Smooth muscle cell of the brain vasculature (primary cell): ENCODE results near the gene UNC13C.

Experiments used
- DNase-seq: peaks from one replicate; pipeline ENCODE4 v3.0.0-alpha.2; 2012; ENCODE audit warnings: low read depth, low spot score

Gene UNC13C

DNA sequence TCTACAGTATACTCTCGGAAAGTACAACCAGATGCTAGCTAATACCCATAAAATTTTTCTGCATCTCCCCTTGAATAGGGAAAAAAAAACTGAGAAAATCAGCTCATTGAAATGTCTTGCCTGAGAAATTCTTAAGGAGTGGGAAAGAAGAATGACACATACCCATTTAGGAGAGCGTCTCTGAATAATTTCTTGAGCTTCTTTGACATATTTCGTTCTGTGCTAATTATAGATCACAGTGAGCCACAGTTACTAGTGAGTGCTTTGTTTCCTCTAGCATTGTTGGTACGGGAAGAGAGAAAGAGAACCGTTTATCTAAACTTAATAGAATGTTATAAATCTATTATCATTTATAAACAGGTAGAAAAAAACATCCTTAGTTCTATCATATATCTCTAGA lies 588.4 kb downstream of the UNC13C start:
- DNase-seq: no peak

GRCh38 chr15:54567408-54568035 lies 589.3 kb downstream of the UNC13C start:
- no peak for DNase-seq

DNA sequence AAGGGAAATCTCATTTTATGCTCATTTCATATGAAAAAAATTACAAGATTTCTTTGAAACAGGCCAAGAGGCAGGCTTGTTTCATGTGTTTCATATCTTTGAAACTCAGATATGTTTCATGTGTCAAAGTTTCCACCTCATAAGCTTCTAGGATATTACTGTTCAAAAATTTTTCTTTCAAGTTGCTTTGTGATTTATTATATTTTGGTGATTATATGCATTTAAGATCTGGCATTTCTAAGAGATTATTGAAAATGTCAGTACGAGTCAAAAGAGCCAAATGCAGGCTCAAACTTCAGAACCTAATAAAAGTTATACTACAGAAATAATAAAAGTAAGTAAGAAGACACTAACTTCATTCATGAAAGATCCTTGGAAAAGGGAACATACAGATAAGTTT lies 590.1 kb downstream of the UNC13C start:
- DNase-seq: no peak

GRCh38 chr15:54571576-54571975 lies 593.3 kb downstream of the UNC13C start:
- no peak for DNase-seq

- DNase-seq: no peak
Measured at GRCh38 chr15:54575586-54575985, 597.3 kb downstream of the UNC13C start.

DNA sequence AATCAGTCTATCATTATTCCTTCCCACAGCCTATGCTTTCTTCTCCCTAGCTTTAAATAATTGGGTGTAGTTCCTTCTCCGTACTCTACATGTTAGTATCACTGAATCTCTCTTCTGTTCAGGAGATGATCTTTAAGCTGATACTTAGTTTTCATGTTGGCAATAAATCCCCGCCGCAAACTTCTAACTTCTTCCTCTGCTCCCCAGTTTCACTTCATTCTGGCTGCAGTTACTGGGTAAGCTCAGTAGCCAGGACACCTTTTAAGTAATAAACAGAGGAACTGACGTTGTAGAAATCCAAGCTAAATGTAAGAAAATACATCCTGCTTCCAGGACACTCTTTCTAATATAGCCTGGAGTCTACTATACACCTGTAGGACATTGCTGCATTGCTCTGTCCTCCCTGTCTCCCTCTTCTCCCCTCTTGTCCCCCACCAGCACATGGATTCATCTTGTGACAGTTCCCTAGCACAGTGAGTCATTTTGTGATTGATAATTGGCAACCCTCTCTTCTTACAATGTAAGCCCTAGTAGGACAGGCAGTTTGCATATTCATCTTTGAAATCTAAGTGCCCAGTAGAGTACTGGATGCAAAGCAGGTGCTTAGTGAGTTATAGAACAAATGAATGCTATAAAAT lies 598.2 kb downstream of the UNC13C start:
- no peak for DNase-seq

- DNase-seq: no peak
Measured at GRCh38 chr15:54577476-54578250, 599.4 kb downstream of the UNC13C start.

DNA sequence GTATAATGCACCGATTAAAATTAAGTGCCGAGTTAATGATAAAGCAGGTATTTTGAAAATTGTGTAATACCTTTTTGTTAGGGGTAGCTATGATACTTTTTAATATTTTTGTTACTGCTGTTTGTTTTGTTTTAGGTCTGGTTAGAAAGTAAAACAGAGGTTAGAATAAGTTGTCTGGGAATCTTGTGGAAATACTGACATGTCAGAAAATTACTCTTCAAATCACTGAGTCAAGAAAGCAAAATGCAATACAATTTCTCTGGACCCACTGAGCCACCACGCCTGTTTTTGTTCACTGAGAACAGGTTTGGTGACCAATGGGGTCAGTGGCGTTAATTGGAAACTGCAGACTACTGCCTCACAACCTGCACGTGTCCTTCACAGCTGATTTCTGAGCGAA lies 601.6 kb downstream of the UNC13C start:
- no peak for DNase-seq

DNA sequence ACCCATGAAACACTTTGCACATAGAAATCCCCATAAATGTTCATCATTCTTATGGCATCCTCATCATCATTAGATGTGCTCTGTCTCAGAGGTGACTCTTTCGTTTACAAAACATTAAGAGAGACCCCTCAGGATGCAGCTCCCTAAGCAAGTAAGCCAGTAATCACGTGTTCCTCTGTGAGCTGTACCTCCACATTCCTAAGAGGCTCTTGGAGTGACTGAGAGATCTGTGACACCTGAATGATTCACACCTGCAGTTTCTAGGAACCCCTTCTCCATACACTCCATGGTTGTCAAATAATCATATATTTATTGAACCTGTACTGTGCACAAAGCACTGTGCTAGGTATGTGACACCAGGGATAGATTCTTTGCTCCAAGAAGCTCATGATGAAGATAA lies 602.4 kb downstream of the UNC13C start:
- DNase-seq: no peak

DNA sequence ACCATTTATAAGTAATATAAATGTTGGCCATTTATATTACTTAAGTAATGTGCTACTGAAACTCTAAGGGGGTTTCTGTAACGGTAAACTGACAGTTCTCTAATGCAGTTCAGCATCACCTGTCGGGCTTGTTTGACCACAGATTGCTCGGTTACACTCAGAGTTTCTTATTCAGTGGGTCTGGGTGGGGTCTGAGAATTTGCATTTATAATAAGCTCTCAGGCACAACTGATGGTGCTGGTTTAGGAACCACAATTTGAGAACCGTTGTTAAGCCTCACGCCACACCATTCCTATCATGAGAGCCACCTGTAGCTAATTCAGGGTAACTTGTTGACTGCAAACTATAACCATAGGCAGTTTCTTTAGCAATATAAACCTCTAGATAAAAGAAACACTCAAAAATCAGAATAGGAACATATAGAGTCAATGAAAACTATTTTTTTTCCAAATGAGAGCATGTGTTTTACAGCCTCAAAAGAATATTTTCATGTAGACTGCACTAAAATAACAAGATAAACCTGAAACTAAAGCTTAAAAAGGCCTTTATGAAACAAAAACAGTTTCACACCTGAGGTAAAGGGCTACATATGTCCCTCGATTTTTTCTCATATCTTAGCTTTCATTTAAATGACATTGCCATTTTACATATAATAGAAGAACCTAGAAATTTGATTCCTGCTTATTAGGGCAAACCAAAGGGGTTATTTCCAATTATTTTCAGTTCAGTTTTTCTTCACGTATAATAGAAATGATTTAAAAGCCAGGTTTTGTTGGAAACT lies 604.8 kb downstream of the UNC13C start:
- DNase-seq: no peak

DNA sequence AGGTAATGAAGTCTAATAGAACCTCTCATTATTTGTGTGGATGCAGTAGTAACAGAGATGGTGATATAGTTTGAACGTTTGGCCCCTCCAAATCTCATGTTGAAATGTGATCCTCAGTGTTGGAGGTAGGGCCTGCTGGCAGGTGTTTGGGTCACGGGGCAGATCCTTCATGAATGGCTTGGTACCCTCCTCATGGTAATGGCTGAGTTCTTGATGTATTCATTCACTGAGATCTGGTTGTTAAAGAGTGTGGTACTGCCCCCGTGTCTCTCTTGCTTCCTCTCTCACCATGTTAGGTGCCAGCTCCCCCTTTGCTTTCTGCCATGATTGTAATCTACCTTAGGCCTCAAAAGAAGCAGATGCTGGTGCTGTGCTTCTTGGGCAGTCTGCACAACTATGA lies 606.8 kb downstream of the UNC13C start:
- no peak for DNase-seq

DNA sequence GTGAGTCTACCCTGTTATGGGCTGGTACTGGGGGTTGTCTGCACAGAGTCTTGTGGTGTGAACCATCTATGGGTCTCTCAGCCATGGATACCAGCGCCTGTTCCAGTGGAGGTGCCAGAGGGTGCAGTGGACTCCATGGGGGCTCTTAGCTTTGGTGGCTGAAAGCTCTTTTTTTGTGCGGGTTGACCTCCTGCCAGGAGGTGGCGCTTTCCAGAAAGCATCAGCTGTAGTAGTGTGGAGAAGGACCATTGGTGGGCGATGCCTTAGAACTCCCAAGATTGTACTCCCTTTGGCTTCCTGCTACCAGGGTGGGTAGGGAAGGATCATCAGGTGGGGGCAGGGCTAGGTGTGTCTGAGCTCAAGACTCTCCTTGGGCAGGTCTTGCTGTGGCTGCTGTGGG lies 615.9 kb downstream of the UNC13C start:
- DNase-seq: no peak

DNA sequence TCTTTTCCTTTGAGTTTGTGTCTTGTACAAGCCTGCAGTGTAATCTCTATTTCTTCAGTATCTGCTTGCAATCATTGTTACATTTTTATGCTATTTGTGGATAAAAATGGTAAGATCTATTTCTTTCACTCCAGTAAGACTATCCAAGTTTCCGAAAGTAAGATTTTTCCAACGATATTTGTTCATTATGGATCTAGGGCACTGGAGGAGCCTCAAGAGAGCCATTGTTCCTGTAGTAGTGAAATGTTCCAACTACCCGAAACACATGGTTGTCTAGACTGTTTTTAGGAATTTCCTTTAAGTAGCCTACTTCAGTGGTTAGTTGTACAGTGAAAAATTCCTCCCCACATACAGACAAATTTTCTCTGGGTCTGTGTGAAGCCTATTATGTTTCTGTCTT lies 621.1 kb downstream of the UNC13C start:
- DNase-seq: no peak

DNA sequence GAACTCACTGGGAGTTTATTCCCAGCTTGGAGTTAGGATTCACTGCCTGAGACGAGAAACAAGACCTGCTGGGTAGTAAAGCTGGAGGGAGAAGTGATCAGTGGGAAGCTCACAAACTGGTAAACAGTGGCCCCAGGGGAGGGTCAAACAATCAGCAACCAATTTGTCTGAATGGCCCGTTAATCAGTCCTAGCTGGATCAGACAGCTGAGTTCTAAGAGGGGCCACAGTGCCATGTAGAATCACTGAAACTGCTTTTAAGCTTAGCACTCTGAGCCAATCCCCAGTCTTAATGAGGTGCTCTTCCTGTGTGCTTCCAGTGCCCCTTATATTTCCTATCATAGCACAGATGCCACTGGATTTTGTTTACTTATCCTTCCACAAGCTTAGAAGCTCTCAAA lies 626.8 kb downstream of the UNC13C start:
- DNase-seq: no peak

DNA sequence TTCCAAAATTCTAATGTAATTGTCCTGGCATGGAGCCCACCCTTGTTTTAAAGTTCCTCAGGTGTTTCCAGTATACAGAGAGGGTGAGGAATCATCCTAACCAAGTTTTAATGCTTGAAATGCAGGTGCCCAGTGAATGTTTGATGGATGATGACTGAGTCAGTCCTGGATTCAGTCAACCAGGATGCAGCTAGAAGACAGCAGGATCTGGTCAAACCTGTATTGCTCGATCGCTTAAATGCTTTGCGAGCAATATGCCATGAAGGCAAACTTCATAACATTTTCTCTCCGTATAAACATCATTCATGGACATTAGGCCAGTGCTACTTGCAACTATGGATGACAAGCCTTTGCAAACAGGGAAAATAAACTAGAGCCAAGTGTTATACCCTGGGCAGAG lies 627.3 kb downstream of the UNC13C start:
- DNase-seq: no peak

DNA sequence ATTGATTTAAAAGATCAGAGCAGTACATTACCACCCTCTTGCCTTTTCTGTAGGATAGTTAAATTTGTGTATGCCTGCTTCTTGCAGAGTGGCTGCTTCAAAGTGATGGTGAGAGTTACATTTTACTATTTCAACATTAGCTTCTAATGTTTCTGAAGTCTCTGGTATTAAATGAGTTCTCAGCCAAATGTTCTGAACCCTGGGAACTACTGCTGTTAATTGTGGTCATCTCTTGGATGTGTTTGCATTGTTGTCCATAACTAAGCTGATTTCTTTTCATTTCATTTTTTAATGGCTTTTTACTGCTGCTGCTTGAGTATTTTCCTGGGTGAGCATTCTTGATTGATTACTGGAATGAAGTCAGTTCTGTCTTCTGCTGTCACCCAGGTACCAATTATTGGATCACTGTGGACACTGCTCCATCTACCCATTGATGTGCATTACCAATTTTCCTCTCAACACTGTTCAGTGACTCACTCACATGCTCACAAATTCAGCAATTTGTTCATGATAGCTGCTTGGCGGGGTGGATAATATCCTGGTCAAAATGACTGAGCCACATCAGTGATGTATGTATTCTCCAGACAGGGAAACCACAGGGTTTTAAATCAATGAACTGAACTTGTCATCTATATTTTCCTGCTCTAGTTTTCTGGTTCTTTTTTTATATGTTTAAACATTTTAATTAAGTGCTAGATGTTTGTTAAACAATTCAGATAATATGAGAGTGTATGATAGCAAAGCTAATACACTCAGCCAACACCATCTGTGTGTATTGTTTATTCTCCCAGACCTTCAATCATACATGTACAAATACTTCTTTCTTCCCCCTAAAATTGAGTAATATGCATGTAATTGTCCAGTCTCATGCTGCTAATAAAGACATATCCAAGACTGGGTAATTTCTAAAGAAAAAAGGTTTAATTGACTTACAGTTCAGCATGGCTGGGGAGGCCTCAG lies 630.9 kb downstream of the UNC13C start:
- DNase-seq: no peak

GRCh38 chr15:54618120-54618519 lies 639.9 kb downstream of the UNC13C start:
- DNase-seq: no peak

DNA sequence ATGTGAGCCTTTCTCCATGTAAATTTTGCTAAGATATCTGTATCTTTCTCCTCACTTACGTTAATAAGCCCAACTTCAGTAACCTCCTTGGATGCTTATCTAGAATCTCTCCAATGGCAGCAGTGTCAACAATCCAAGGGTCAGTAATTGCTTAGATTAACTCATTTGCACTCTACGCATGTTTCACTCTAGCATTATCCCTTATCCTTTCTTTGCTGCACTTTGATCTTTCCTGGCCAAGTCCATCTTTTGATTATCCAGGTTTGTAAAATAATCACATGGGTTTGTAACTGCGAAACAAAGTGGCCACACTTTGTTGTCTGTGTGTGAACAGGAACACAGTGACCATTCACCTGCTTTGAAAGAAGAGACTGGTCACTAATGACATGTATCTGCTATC lies 640.9 kb downstream of the UNC13C start:
- DNase-seq: no peak

GRCh38 chr15:54620916-54621315 lies 642.7 kb downstream of the UNC13C start:
- DNase-seq: no peak

DNA sequence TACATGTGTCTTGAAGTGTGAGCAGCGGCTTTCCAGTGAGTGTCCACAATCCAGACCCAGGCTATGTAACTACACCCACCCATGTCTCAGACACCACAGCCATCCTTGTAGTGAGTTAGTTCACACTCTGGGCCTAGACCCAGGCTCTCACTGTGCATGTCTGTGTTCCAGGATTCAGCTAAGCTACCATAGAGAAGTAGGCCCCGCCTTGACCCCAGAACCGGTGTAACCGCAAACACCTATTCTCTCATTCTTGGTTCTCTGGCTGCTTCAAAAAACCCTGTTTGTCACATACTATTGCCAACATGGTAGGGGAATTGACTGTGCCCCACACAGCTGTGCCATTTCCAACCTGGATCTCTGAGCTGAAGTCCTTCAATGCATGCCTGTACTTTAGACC lies 657.9 kb downstream of the UNC13C start:
- no peak for DNase-seq

GRCh38 chr15:54638666-54639065 lies 660.4 kb downstream of the UNC13C start:
- no peak for DNase-seq
